ENCODE results near the gene NTN4. TPM values are rescaled to one million over a fixed set of nuclear protein-coding genes. Genes with fewer than 3 reads are reported as not detected.

The NTN4 gene
- total RNA-seq, 1 experiment from 2014 or later: 9.6 TPM

- intact Hi-C loops (cut with micrococcal nuclease; ENCODE audit: unreplicated experiment): no loop called here
- Histone ChIP-seq H3K27ac (ENCODE audit: low read depth, low read length, poor library complexity, severe bottlenecking) (no peak overlapping the region), H3K36me3 (ENCODE audit: insufficient read depth, low read length, poor library complexity, severe bottlenecking) (no peaks in the 10 kb centered on the region), H3K27me3 (replicated peaks; ENCODE audit: insufficient read depth, low read depth, low read length, poor library complexity) (no peaks in the 10 kb centered on the region), H3K4me3 (ENCODE audit: low read depth, low read length, poor library complexity, severe bottlenecking) (no peak overlapping the region), H3K9me3 (ENCODE audit: low read depth, low read length, poor library complexity, severe bottlenecking) (no peaks in the 10 kb centered on the region), H3K4me1 (ENCODE audit: insufficient read depth, low read length, poor library complexity, severe bottlenecking) (peaks cover 12% of the 10 kb centered on the region)
- no peak for DNase-seq (ENCODE audit: low spot score)
- BruUV-seq (replicated peaks): no TSS peak
- POLR2A ChIA-PET (ENCODE audit: low non-redundant PET): no interaction called here
- no peak for TF ChIP-seq EZH2 (IDR thresholded peaks at IDR 0.05; ENCODE audit: borderline replicate concordance, low read depth, low read length, poor library complexity, severe bottlenecking)
- TF ChIP-seq CTCF (conservative IDR thresholded peaks at IDR 0.05; ENCODE audit: low read depth, low read length): no peak
- CTCF ChIA-PET: no interaction called here
These were observed 161.2 kb downstream of the NTN4 start for GRCh38 chr12:95629392-95629791.

- H3K9me3 ChIP-seq (ENCODE audit: low read depth, low read length, poor library complexity, severe bottlenecking): no peaks in the 10 kb centered on the region
- H3K27me3 ChIP-seq (replicated peaks; ENCODE audit: insufficient read depth, low read depth, low read length, poor library complexity): no peaks in the 10 kb centered on the region
- no peaks in the 10 kb centered on the region for H3K36me3 ChIP-seq (ENCODE audit: insufficient read depth, low read length, poor library complexity, severe bottlenecking)
- intact Hi-C loops (cut with micrococcal nuclease; ENCODE audit: unreplicated experiment): no loop called here
- H3K27ac ChIP-seq (ENCODE audit: low read depth, low read length, poor library complexity, severe bottlenecking): no peak overlapping the region
- H3K4me3 ChIP-seq (ENCODE audit: low read depth, low read length, poor library complexity, severe bottlenecking): no peak overlapping the region
- BruUV-seq (replicated peaks): no TSS peak
- no peak for TF ChIP-seq EZH2 (IDR thresholded peaks at IDR 0.05; ENCODE audit: borderline replicate concordance, low read depth, low read length, poor library complexity, severe bottlenecking)
- TF ChIP-seq CTCF (conservative IDR thresholded peaks at IDR 0.05; ENCODE audit: low read depth, low read length): no peak
- H3K4me1 ChIP-seq (ENCODE audit: insufficient read depth, low read length, poor library complexity, severe bottlenecking): no peaks in the 10 kb centered on the region
- POLR2A ChIA-PET (ENCODE audit: low non-redundant PET): no interaction called here
- CTCF ChIA-PET: no interaction called here
- DNase-seq (ENCODE audit: low spot score): no peak
These were observed 163.7 kb downstream of the NTN4 start for GRCh38 chr12:95626854-95627253.

GRCh38 chr12:95625012-95625411 lies 165.6 kb downstream of the NTN4 start:
- Histone ChIP-seq H3K36me3 (ENCODE audit: insufficient read depth, low read length, poor library complexity, severe bottlenecking) (no peaks in the 10 kb centered on the region), H3K27me3 (replicated peaks; ENCODE audit: insufficient read depth, low read depth, low read length, poor library complexity) (no peaks in the 10 kb centered on the region), H3K27ac (ENCODE audit: low read depth, low read length, poor library complexity, severe bottlenecking) (no peak overlapping the region), H3K9me3 (ENCODE audit: low read depth, low read length, poor library complexity, severe bottlenecking) (no peaks in the 10 kb centered on the region), H3K4me1 (ENCODE audit: insufficient read depth, low read length, poor library complexity, severe bottlenecking) (no peaks in the 10 kb centered on the region), H3K4me3 (ENCODE audit: low read depth, low read length, poor library complexity, severe bottlenecking) (no peak overlapping the region)
- no peak for TF ChIP-seq EZH2 (IDR thresholded peaks at IDR 0.05; ENCODE audit: borderline replicate concordance, low read depth, low read length, poor library complexity, severe bottlenecking)
- TF ChIP-seq CTCF (conservative IDR thresholded peaks at IDR 0.05; ENCODE audit: low read depth, low read length): no peak
- no TSS peak for BruUV-seq (replicated peaks)
- ChIA-PET CTCF (no interaction called here), POLR2A (ENCODE audit: low non-redundant PET) (no interaction called here)
- intact Hi-C loops (cut with micrococcal nuclease; ENCODE audit: unreplicated experiment): no loop called here
- no peak for DNase-seq (ENCODE audit: low spot score)
